Nephron progenitor cell (in vitro differentiated cells): ENCODE results near the gene PDE10A.

Experiments used
- DNase-seq: peaks from one replicate; pipeline ENCODE4 v3.0.0; 2021
- H3K27ac Mint-ChIP-seq: 2 replicates; pipeline ENCODE4 v1.8.0; 2021; ENCODE audit warnings: mild to moderate bottlenecking, moderate library complexity, mixed read lengths
- H3K27me3 Mint-ChIP-seq: 2 replicates; pipeline ENCODE4 v1.8.0; 2021; ENCODE audit warnings: mild to moderate bottlenecking, low read depth, mixed read lengths; ENCODE audit not compliant: poor library complexity
- H3K36me3 Mint-ChIP-seq: 2 replicates; pipeline ENCODE4 v1.8.0; 2021; ENCODE audit warnings: low read depth, mixed read lengths
- H3K4me1 Mint-ChIP-seq: 2 replicates; pipeline ENCODE4 v1.8.0; 2021; ENCODE audit warnings: mixed read lengths
- H3K4me3 Mint-ChIP-seq: 2 replicates; pipeline ENCODE4 v1.8.0; 2021; ENCODE audit warnings: mild to moderate bottlenecking, moderate library complexity, mixed read lengths
- H3K9me3 Mint-ChIP-seq: 2 replicates; pipeline ENCODE4 v1.8.0; 2021; ENCODE audit warnings: mild to moderate bottlenecking, moderate library complexity, mixed read lengths
- CTCF ChIP-seq: fragments of 200-600 bp; sonication (generic); IDR thresholded peaks from 2 replicates; pipeline ENCODE4 v1.5.0; 2021; ENCODE audit warnings: antibody characterized with exemption

Gene PDE10A

GRCh38 chr6:165662749-165663376 lies at the start of gene PDE10A:
PDE10A (minus strand) TSS chr6:165663241; CDS start chr6:165662811, 430 bp downstream.
- Mint-ChIP-seq H3K4me3 (peak within 1 kb of the TSS; percentile 85), H3K27ac (no peak within 1 kb of the TSS), H3K36me3 (peaks cover 2% of the 10 kb centered on the region), H3K9me3 (no peaks in the 10 kb centered on the region), H3K27me3 (peaks cover 63% of the 10 kb centered on the region), H3K4me1 (peaks cover 51% of the 10 kb centered on the region)
- peak; percentile 75 for DNase-seq
- TF ChIP-seq CTCF = no peak

GRCh38 chr6:165708985-165709576 lies 46.0 kb upstream of the PDE10A start:
- Mint-ChIP-seq H3K27me3 (peaks cover 18% of the 10 kb centered on the region), H3K36me3 (no peaks in the 10 kb centered on the region), H3K9me3 (no peaks in the 10 kb centered on the region), H3K27ac (no peak overlapping the region), H3K4me3 (no peak overlapping the region), H3K4me1 (peaks cover 13% of the 10 kb centered on the region)
- no peak for DNase-seq
- TF ChIP-seq CTCF = no peak

GRCh38 chr6:165707067-165707853 lies 44.2 kb upstream of the PDE10A start:
- no peaks in the 10 kb centered on the region for H3K9me3 Mint-ChIP-seq
- no peak for DNase-seq
- H3K36me3 Mint-ChIP-seq = no peaks in the 10 kb centered on the region
- H3K4me1 Mint-ChIP-seq = peaks cover 5% of the 10 kb centered on the region
- no peak for TF ChIP-seq CTCF
- H3K27me3 Mint-ChIP-seq = peaks cover 16% of the 10 kb centered on the region
- H3K4me3 Mint-ChIP-seq = no peak overlapping the region
- no peak overlapping the region for H3K27ac Mint-ChIP-seq

- Mint-ChIP-seq H3K4me3 (no peak overlapping the region), H3K9me3 (no peaks in the 10 kb centered on the region), H3K27ac (no peak overlapping the region), H3K4me1 (peaks cover 5% of the 10 kb centered on the region), H3K27me3 (peaks cover 21% of the 10 kb centered on the region), H3K36me3 (no peaks in the 10 kb centered on the region)
- no peak for DNase-seq
- no peak for TF ChIP-seq CTCF
These were observed 42.9 kb upstream of the PDE10A start for GRCh38 chr6:165705941-165706340.

GRCh38 chr6:165704045-165704748 lies 41.2 kb upstream of the PDE10A start:
- DNase-seq = no peak
- Mint-ChIP-seq H3K4me1 (peaks cover 5% of the 10 kb centered on the region), H3K4me3 (no peak overlapping the region), H3K27me3 (peaks cover 16% of the 10 kb centered on the region), H3K36me3 (no peaks in the 10 kb centered on the region), H3K27ac (no peak overlapping the region), H3K9me3 (peaks cover 3% of the 10 kb centered on the region)
- no peak for TF ChIP-seq CTCF
